SK-N-SH treated with all-trans-retinoic acid at 6 μM for 48 hours (cell line): Measurements from ENCODE around the gene EBF3.

Source experiments
- ARNTL ChIP-seq: fragments of 450-650 bp; formaldehyde crosslinking; IDR thresholded peaks from 2 replicates; pipeline ENCODE4 v1.5.0; 2020; ENCODE audit warnings: low read depth, mild to moderate bottlenecking, moderate library complexity, borderline replicate concordance
- ESRRG ChIP-seq: fragments of 250-450 bp; sonication (Bioruptor Pico); IDR thresholded peaks from 2 replicates; pipeline ENCODE4 v1.6.1; 2021; ENCODE audit warnings: mild to moderate bottlenecking
- OSR1 ChIP-seq: fragments of 250-450 bp; sonication (Bioruptor Pico); IDR thresholded peaks from 2 replicates; pipeline ENCODE4 v1.8.0; 2022; ENCODE audit warnings: moderate library complexity, mild to moderate bottlenecking, inconsistent platforms
- RARB ChIP-seq: fragments of 250-450 bp; sonication (Bioruptor Pico); IDR thresholded peaks from 2 replicates; pipeline ENCODE4 v1.8.0; 2021; ENCODE audit warnings: mild to moderate bottlenecking, moderate library complexity
- SNAI2 ChIP-seq: fragments of 250-450 bp; sonication (Bioruptor Pico); IDR thresholded peaks from 2 replicates; pipeline ENCODE4 v1.5.0; 2020; ENCODE audit warnings: mild to moderate bottlenecking, moderate library complexity
- TCF4 ChIP-seq: fragments of 250-450 bp; sonication (Bioruptor Pico); IDR thresholded peaks from 2 replicates; pipeline ENCODE4 v1.8.0; 2021; ENCODE audit warnings: mild to moderate bottlenecking, moderate library complexity, borderline replicate concordance
- TSHZ2 ChIP-seq: fragments of 250-450 bp; sonication (Bioruptor Pico); IDR thresholded peaks from 2 replicates; pipeline ENCODE4 v1.5.0; 2020; ENCODE audit warnings: mild to moderate bottlenecking, moderate library complexity
- ZFP3 ChIP-seq: fragments of 250-450 bp; sonication (Bioruptor Pico); IDR thresholded peaks from 2 replicates; pipeline ENCODE4 v1.5.0; 2020; ENCODE audit warnings: mild to moderate bottlenecking, moderate library complexity
- ZFP30 ChIP-seq: fragments of 450-650 bp; formaldehyde crosslinking; IDR thresholded peaks from 2 replicates; pipeline ENCODE4 v1.5.0; 2022; ENCODE audit warnings: mild to moderate bottlenecking, moderate library complexity
- ZNF70 ChIP-seq: fragments of 450-650 bp; formaldehyde crosslinking; IDR thresholded peaks from 2 replicates; pipeline ENCODE4 v1.5.0; 2020; ENCODE audit warnings: mild to moderate bottlenecking, moderate library complexity
- ZNF8 ChIP-seq: fragments of 450-650 bp; formaldehyde crosslinking; IDR thresholded peaks from 2 replicates; pipeline ENCODE4 v1.5.0; 2020; ENCODE audit warnings: mild to moderate bottlenecking, moderate library complexity
- TF ChIP-seq, protein P1 (sequence below): fragments of 250-450 bp; sonication (Bioruptor Pico); IDR thresholded peaks from 2 replicates; pipeline ENCODE4 v1.5.1; 2020; ENCODE audit warnings: low read depth, mild to moderate bottlenecking, moderate library complexity
- TF ChIP-seq, protein P2 (sequence below): fragments of 250-450 bp; sonication (Bioruptor Pico); IDR thresholded peaks from 2 replicates; pipeline ENCODE4 v1.8.0; 2020; ENCODE audit warnings: mild to moderate bottlenecking, moderate library complexity, borderline replicate concordance

DNA sequence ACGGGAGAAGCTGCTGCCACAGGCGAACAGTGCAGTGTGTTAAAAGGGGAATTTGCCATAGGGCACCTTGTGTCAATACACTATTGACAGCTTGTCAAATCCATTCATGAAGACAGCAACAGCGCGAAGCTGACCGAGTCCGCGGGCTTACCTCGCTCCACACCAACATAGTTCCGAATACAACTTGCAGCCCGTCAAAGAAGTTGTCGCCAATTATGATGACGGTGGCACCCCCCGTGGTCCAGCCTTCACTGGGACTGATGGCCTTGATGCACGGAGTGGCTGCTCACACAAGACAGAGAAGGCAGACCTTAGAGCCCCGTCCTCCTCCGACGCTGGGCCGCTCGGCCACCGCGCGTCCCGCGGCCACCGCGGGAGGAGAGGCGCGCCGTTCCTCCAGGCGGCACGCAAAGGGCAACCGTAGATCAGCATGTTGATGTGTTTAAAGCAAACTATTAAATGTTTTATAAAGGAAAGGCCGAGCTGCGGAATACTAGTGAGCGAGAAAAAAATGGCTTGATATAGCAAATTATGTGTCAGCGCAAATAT, 96.4 kb downstream of the EBF3 start:
- no peak for TF ChIP-seq ARNTL
- no peak for TF ChIP-seq ZFP3 (CRISPR knock-in tag)
- TF ChIP-seq TCF4 (CRISPR knock-in tag), result no peak
- TF ChIP-seq SNAI2, result no peak
- TF ChIP-seq, protein P1, sequence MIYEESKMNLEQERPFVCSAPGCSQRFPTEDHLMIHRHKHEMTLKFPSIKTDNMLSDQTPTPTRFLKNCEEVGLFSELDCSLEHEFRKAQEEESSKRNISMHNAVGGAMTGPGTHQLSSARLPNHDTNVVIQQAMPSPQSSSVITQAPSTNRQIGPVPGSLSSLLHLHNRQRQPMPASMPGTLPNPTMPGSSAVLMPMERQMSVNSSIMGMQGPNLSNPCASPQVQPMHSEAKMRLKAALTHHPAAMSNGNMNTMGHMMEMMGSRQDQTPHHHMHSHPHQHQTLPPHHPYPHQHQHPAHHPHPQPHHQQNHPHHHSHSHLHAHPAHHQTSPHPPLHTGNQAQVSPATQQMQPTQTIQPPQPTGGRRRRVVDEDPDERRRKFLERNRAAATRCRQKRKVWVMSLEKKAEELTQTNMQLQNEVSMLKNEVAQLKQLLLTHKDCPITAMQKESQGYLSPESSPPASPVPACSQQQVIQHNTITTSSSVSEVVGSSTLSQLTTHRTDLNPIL (CRISPR knock-in tag), result no peak
- TF ChIP-seq ZNF8 (CRISPR knock-in tag), result no peak
- TF ChIP-seq, protein P2, sequence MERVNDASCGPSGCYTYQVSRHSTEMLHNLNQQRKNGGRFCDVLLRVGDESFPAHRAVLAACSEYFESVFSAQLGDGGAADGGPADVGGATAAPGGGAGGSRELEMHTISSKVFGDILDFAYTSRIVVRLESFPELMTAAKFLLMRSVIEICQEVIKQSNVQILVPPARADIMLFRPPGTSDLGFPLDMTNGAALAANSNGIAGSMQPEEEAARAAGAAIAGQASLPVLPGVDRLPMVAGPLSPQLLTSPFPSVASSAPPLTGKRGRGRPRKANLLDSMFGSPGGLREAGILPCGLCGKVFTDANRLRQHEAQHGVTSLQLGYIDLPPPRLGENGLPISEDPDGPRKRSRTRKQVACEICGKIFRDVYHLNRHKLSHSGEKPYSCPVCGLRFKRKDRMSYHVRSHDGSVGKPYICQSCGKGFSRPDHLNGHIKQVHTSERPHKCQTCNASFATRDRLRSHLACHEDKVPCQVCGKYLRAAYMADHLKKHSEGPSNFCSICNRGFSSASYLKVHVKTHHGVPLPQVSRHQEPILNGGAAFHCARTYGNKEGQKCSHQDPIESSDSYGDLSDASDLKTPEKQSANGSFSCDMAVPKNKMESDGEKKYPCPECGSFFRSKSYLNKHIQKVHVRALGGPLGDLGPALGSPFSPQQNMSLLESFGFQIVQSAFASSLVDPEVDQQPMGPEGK (CRISPR knock-in tag), result no peak
- TF ChIP-seq ESRRG (CRISPR knock-in tag), result no peak
- TF ChIP-seq TSHZ2 (CRISPR knock-in tag), result no peak
- no peak for TF ChIP-seq ZFP30
- no peak for TF ChIP-seq OSR1
- TF ChIP-seq RARB (CRISPR knock-in tag), result no peak
- no peak for TF ChIP-seq ZNF70 (CRISPR knock-in tag)
